Panc1 (cell line): ENCODE data around the gene NHLRC1. TPM values are rescaled to one million over a fixed set of nuclear protein-coding genes. Genes with fewer than 3 reads are reported as not detected.

Source experiments
- ATAC-seq: fragments of 200-7000 bp; cut with Tn5 transposase; 2 replicates; pipeline ENCODE4 v1.9.1; 2020; ENCODE audit warnings: mild to moderate bottlenecking, moderate library complexity
- BruUV-seq: library from RNA; stranded (reverse); fragments of 400-500 nt; replicated peaks from 2 replicates; lab custom pipeline; 2021; lab: Mats Ljungman, UMichigan
- CTCF ChIA-PET: fragments of 300-600 bp; sonication (Branson Sonifier 250); formaldehyde crosslinking; loops from one replicate; lab custom pipeline; 2022; ENCODE audit warnings: antibody characterized with exemption; lab: Charles Lee
- POLR2A ChIA-PET: fragments of 300-600 bp; sonication (Branson Sonifier 250); formaldehyde crosslinking; loops from one replicate; lab custom pipeline; 2022; ENCODE audit warnings: antibody characterized with exemption; lab: Charles Lee
- DNase-seq: peaks from one replicate; pipeline ENCODE4 v3.0.0-alpha.2; 2010; ENCODE audit warnings: low read depth, low spot score
- H3K27ac ChIP-seq: 2 replicates; pipeline ENCODE4 v1.5.1; 2011; ENCODE audit warnings: mild to moderate bottlenecking, low read length, inconsistent platforms
- H3K27me3 ChIP-seq: fragments of 200-500 bp; sonication (Bioruptor generic); 2 replicates; pipeline ENCODE4 v1.6.0; 2014; ENCODE audit warnings: low read length, inconsistent platforms; ENCODE audit not compliant: control insufficient read depth, insufficient read depth
- H3K36me3 ChIP-seq: fragments of 200-500 bp; sonication (Bioruptor generic); 2 replicates; pipeline ENCODE4 v1.5.1; 2014; ENCODE audit warnings: inconsistent platforms, mild to moderate bottlenecking, low read length, moderate library complexity; ENCODE audit not compliant: control insufficient read depth, insufficient read depth
- H3K4me1 ChIP-seq: 2 replicates; pipeline ENCODE4 v1.5.1; 2011; ENCODE audit warnings: inconsistent platforms, mild to moderate bottlenecking, low read length, moderate library complexity; ENCODE audit not compliant: control insufficient read depth, insufficient read depth
- H3K4me3 ChIP-seq, 2 experiments: 2 replicates each; pipeline ENCODE4 v1.5.1; 2011 to 2012; ENCODE audit warnings: low read depth in 2 of 2, low read length in 2 of 2, mild to moderate bottlenecking in 2 of 2, inconsistent platforms in 1 of 2, moderate library complexity in 1 of 2
- H3K9me3 ChIP-seq: fragments of 200-500 bp; sonication (Bioruptor generic); 2 replicates; pipeline ENCODE4 v1.5.1; 2014; ENCODE audit warnings: low read depth, mild to moderate bottlenecking, inconsistent platforms, low read length, moderate library complexity; ENCODE audit not compliant: control insufficient read depth, insufficient read depth
- POLR2AphosphoS5 ChIP-seq: IDR thresholded peaks from 2 replicates; pipeline ENCODE4 v1.6.1; 2012; ENCODE audit warnings: mild to moderate bottlenecking, low read depth, low read length, moderate library complexity
- REST ChIP-seq, 2 experiments: IDR thresholded peaks; 2 replicates each; pipeline ENCODE4 v1.6.1; 2011 to 2012; ENCODE audit warnings: low read depth in 2 of 2, control low read depth in 1 of 2, low read length in 1 of 2, mild to moderate bottlenecking in 1 of 2, moderate library complexity in 1 of 2; ENCODE audit not compliant: insufficient read depth in 1 of 2
- SIN3A ChIP-seq: IDR thresholded peaks from 2 replicates; pipeline ENCODE4 v1.6.1; 2012; ENCODE audit warnings: low read depth, mild to moderate bottlenecking, low read length, moderate library complexity, borderline replicate concordance; ENCODE audit not compliant: insufficient read depth
- TCF7L2 ChIP-seq: IDR thresholded peaks from 2 replicates; pipeline ENCODE4 v1.6.1; 2011; ENCODE audit warnings: mild to moderate bottlenecking, low read depth, low read length, inconsistent platforms
- in situ Hi-C: cut with HindIII; loops from 2 replicates; pipeline ENCODE4 v1.10.0; 2016; ENCODE audit warnings: low sequenced_read_pairs, low pct_unique_long_range_greater_than_20kb
- intact Hi-C: fragments of 100-400 bp; cut with micrococcal nuclease; formaldehyde crosslinking; loops from one replicate; pipeline ENCODE4 v1.10.0; 2022; ENCODE audit not compliant: unreplicated experiment
- total RNA-seq: library from RNA; stranded (reverse); gene quantifications from one replicate; pipeline ENCODE4 v1.2.1, GENCODE V29; 2021; ENCODE audit not compliant: unreplicated experiment
- TF ChIP-seq, protein P1 (sequence below): fragments of 450-650 bp; IDR thresholded peaks from 2 replicates; pipeline ENCODE4 v1.5.1; 2017; ENCODE audit warnings: mild to moderate bottlenecking

NHLRC1 gene
- total RNA-seq, 1 experiment from 2014 or later: 2.1 TPM

- POLR2A ChIA-PET: no interaction called here
These were observed 33.8 kb downstream of the NHLRC1 start for GRCh38 chr6:18088419-18089296.

GRCh38 chr6:18087396-18088165 lies 34.9 kb downstream of the NHLRC1 start:
- H3K4me1 ChIP-seq: no peaks in the 10 kb centered on the region
- DNase-seq (no peak), ATAC-seq (no peak)
- CTCF ChIA-PET: no interaction called here
- intact Hi-C loops (no loop called here), in situ Hi-C loops (no loop called here)
- TF ChIP-seq POLR2AphosphoS5 (no peak), SIN3A (no peak), REST (IDR thresholded peaks at IDR 0.05; ENCODE audit: insufficient read depth in 1 of 2, low read depth in 2 of 2, low read length in 1 of 2) (no peak), TCF7L2 (no peak)
- TF ChIP-seq, protein P1, sequence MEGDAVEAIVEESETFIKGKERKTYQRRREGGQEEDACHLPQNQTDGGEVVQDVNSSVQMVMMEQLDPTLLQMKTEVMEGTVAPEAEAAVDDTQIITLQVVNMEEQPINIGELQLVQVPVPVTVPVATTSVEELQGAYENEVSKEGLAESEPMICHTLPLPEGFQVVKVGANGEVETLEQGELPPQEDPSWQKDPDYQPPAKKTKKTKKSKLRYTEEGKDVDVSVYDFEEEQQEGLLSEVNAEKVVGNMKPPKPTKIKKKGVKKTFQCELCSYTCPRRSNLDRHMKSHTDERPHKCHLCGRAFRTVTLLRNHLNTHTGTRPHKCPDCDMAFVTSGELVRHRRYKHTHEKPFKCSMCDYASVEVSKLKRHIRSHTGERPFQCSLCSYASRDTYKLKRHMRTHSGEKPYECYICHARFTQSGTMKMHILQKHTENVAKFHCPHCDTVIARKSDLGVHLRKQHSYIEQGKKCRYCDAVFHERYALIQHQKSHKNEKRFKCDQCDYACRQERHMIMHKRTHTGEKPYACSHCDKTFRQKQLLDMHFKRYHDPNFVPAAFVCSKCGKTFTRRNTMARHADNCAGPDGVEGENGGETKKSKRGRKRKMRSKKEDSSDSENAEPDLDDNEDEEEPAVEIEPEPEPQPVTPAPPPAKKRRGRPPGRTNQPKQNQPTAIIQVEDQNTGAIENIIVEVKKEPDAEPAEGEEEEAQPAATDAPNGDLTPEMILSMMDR: no peak
- no peak overlapping the region for H3K27ac ChIP-seq
- no TSS peak for BruUV-seq
- H3K9me3 ChIP-seq: no peaks in the 10 kb centered on the region
- H3K27me3 ChIP-seq: no peaks in the 10 kb centered on the region
- no peaks in the 10 kb centered on the region for H3K36me3 ChIP-seq
- no peak overlapping the region for H3K4me3 ChIP-seq
- POLR2A ChIA-PET: interaction anchor here (0.6 kb wide), 2 partner anchors 20 to 386 kb away, joined by 3 to 4 read pairs; no protein-coding TSS in a partner anchor

More at GRCh38 chr6:18088419-18089296, 33.8 kb downstream of the NHLRC1 start:
- Histone ChIP-seq H3K36me3 (no peaks in the 10 kb centered on the region), H3K4me1 (no peaks in the 10 kb centered on the region), H3K4me3 (no peak overlapping the region), H3K9me3 (no peaks in the 10 kb centered on the region), H3K27me3 (no peaks in the 10 kb centered on the region), H3K27ac (no peak overlapping the region)
- in situ Hi-C loops: no loop called here
- no TSS peak for BruUV-seq
- intact Hi-C loops: no loop called here
- no peak for DNase-seq
- CTCF ChIA-PET: no interaction called here
- no peak for ATAC-seq
- no peak for TF ChIP-seq SIN3A
